Gastrocnemius medialis (tissue), 4 donors: ENCODE results near the gene MOCS3. TPM values are rescaled to one million over a fixed set of nuclear protein-coding genes. Genes with fewer than 3 reads are reported as not detected.
A peak's percentile ranks its signal among the peaks of the same experiment; 100 is the strongest.

Experiments used
- ATAC-seq, 2 donors: fragments of 150-250 bp; one replicate each; pipeline ENCODE4 v1.9.1; 2016
- DNase-seq, 2 donors: peaks; one replicate each; pipeline ENCODE4 v3.0.0-alpha.2; 2019
- H3K27ac ChIP-seq, 4 donors: fragments of 200-600 bp; sonication (generic); 1 replicate in 1 of 4; 2 replicates in 3 of 4; pipeline ENCODE4 v1.5.1; 2016 to 2018; ENCODE audit warnings: mild to moderate bottlenecking in 2 of 4, moderate library complexity in 1 of 4
- H3K27me3 ChIP-seq, 3 donors: fragments of 200-600 bp; sonication (generic) in 2 of 3; 1 replicate in 1 of 3; 2 replicates in 2 of 3; pipeline versions ENCODE4 v1.5.1 to v1.6.0; 2016 to 2019; ENCODE audit warnings: mild to moderate bottlenecking in 1 of 3, moderate library complexity in 1 of 3
- H3K36me3 ChIP-seq, 2 donors: fragments of 200-600 bp; sonication (generic) in 1 of 2; one replicate each; pipeline ENCODE4 v1.5.1; 2017 to 2018
- H3K4me1 ChIP-seq, 2 donors: fragments of 200-600 bp; sonication (generic) in 1 of 2; one replicate each; pipeline ENCODE4 v1.5.1; 2016 to 2017; ENCODE audit warnings: mild to moderate bottlenecking in 2 of 2
- H3K4me3 ChIP-seq, 4 donors: fragments of 200-600 bp; sonication (generic) in 3 of 4; 1 replicate in 1 of 4; 2 replicates in 3 of 4; pipeline ENCODE4 v1.5.1; 2016 to 2019; ENCODE audit warnings: mild to moderate bottlenecking in 2 of 4
- H3K9me3 ChIP-seq, 3 donors: fragments of 200-600 bp; sonication (generic) in 2 of 3; 1 replicate in 1 of 3; 2 replicates in 2 of 3; pipeline ENCODE4 v1.5.1; 2016 to 2019
- CTCF ChIP-seq, 5 experiments: fragments of 450-650 bp in 3 of 5; fragments of 200-600 bp in 2 of 5; sonication (generic) in 2 of 5; IDR thresholded peaks in 4 of 5; conservative IDR thresholded peaks in 1 of 5; 1 replicate in 4 of 5; 2 replicates in 1 of 5; pipeline ENCODE4 v1.5.1; 2016 to 2019; ENCODE audit warnings: antibody characterized with exemption in 5 of 5, mild to moderate bottlenecking in 3 of 5, moderate library complexity in 3 of 5
- POLR2A ChIP-seq, 2 donors: fragments of 450-650 bp; IDR thresholded peaks; one replicate each; pipeline ENCODE4 v1.6.1; 2017; ENCODE audit warnings: antibody characterized with exemption in 2 of 2, mild to moderate bottlenecking in 2 of 2, moderate library complexity in 2 of 2
- in situ Hi-C, 4 donors: fragments of 200-750 bp; cut with MboI; loops; one replicate each; pipeline versions ENCODE4 v1.15.0 to v1.8.0; 2017; ENCODE audit warnings: low sequenced_read_pairs in 4 of 4
- intact Hi-C: fragments of 100-400 bp; cut with DNase I; formaldehyde crosslinking; loops from one replicate; pipeline ENCODE4 v1.15.1; 2023; ENCODE audit warnings: low total_unique reads
- total RNA-seq, 4 donors: library from RNA; depleted of rRNA; stranded (reverse); fragments of >200 nt; gene quantifications; one replicate each; pipeline versions ENCODE4 v1.1.0 to v1.2.3, GENCODE V29; 2016

Gene MOCS3
- total RNA-seq, 4 donors from 2014 or later = 3.1 to 5.7 (median 4.7) TPM

- no peak for TF ChIP-seq POLR2A (IDR thresholded peaks at IDR 0.05)
- TF ChIP-seq CTCF (IDR thresholded peaks at IDR 0.05 in 4 of 5, conservative IDR thresholded peaks at IDR 0.05 in 1 of 5) = no peak
- in situ Hi-C loops = no loop called here
- Histone ChIP-seq H3K9me3 (no peaks in the 10 kb centered on the region), H3K36me3 (no peaks in the 10 kb centered on the region), H3K4me1 (peaks cover 69 to 90% of the 10 kb centered on the region in 2 donors), H3K27ac (peak overlapping the region; percentile 41 to 66 (median 59)), H3K4me3 (no peak overlapping the region), H3K27me3 (no peaks in the 10 kb centered on the region)
- ATAC-seq (peak; percentile 59 to 79), DNase-seq (peak in 1 of 2 donors; percentile 14)
- intact Hi-C loops = loop anchor here (5.0 kb wide), 1 partner anchor 122 kb away; no protein-coding TSS in a partner anchor
Measured at GRCh38 chr20:50913690-50914375, 44.8 kb upstream of the MOCS3 start.

- ATAC-seq (no peak), DNase-seq (no peak)
- in situ Hi-C loops (no loop called here), intact Hi-C loops (loop anchor here (5.0 kb wide), 1 partner anchor 42 kb away; the partner anchor contains the start of genes DPM1 and MOCS3)
- Histone ChIP-seq H3K27ac (peak overlapping the region; percentile 22 to 48 (median 43)), H3K9me3 (no peaks in the 10 kb centered on the region), H3K4me3 (no peak overlapping the region), H3K4me1 (peaks cover 81 to 93% of the 10 kb centered on the region in 2 donors), H3K27me3 (no peaks in the 10 kb centered on the region), H3K36me3 (no peaks in the 10 kb centered on the region)
- TF ChIP-seq POLR2A (IDR thresholded peaks at IDR 0.05) = no peak
- no peak for TF ChIP-seq CTCF (IDR thresholded peaks at IDR 0.05 in 4 of 5, conservative IDR thresholded peaks at IDR 0.05 in 1 of 5)
Measured at GRCh38 chr20:50915424-50915823, 43.2 kb upstream of the MOCS3 start.

- DNase-seq (no peak), ATAC-seq (peak; percentile 61 to 87)
- peak overlapping the region; percentile 22 to 48 (median 43) for H3K27ac ChIP-seq
- H3K9me3 ChIP-seq = no peaks in the 10 kb centered on the region
- in situ Hi-C loops (no loop called here), intact Hi-C loops (loop anchor here (5.0 kb wide), 1 partner anchor 41 kb away; the partner anchor contains the start of genes DPM1 and MOCS3)
- H3K27me3 ChIP-seq = no peaks in the 10 kb centered on the region
- H3K4me3 ChIP-seq = no peak overlapping the region
- H3K4me1 ChIP-seq = peaks cover 80 to 90% of the 10 kb centered on the region in 2 donors
- TF ChIP-seq CTCF (IDR thresholded peaks at IDR 0.05 in 4 of 5, conservative IDR thresholded peaks at IDR 0.05 in 1 of 5) = no peak
- TF ChIP-seq POLR2A (IDR thresholded peaks at IDR 0.05) = no peak
- no peaks in the 10 kb centered on the region for H3K36me3 ChIP-seq
Measured at GRCh38 chr20:50916257-50916656, 42.4 kb upstream of the MOCS3 start.

- ATAC-seq (no peak), DNase-seq (no peak)
- H3K9me3 ChIP-seq = no peaks in the 10 kb centered on the region
- no peak for TF ChIP-seq CTCF (IDR thresholded peaks at IDR 0.05 in 4 of 5, conservative IDR thresholded peaks at IDR 0.05 in 1 of 5)
- no peak for TF ChIP-seq POLR2A (IDR thresholded peaks at IDR 0.05)
- intact Hi-C loops = loop anchor here (5.0 kb wide), 1 partner anchor 40 kb away; the partner anchor contains the start of genes DPM1 and MOCS3
- H3K36me3 ChIP-seq = no peaks in the 10 kb centered on the region
- H3K4me3 ChIP-seq = no peak overlapping the region
- in situ Hi-C loops = no loop called here
- H3K27me3 ChIP-seq = no peaks in the 10 kb centered on the region
- H3K27ac ChIP-seq = peak overlapping the region; percentile 22 to 48 (median 43)
- peaks cover 74 to 90% of the 10 kb centered on the region in 2 donors for H3K4me1 ChIP-seq
Measured at GRCh38 chr20:50916934-50917333, 41.7 kb upstream of the MOCS3 start.
